H1 (cell line): Measurements from ENCODE around the gene MACROD2. TPM values are rescaled to one million over a fixed set of nuclear protein-coding genes. Genes with fewer than 3 reads are reported as not detected.

Source experiments
- CTCF ChIA-PET: fragments of 300-600 bp; sonication (Branson Sonifier 250); formaldehyde crosslinking; loops from one replicate; lab custom pipeline; 2021; ENCODE audit not compliant: partially characterized antibody; lab: Charles Lee
- POLR2A ChIA-PET: fragments of 300-600 bp; sonication (Branson Sonifier 250); formaldehyde crosslinking; loops from one replicate; lab custom pipeline; 2021; ENCODE audit warnings: inconsistent platforms; ENCODE audit not compliant: partially characterized antibody; lab: Charles Lee
- DNase-seq, 2 experiments: peaks; one replicate each; pipeline versions ENCODE4 v3.0.0 to v3.0.0-alpha.2; 2010 to 2022; ENCODE audit warnings: low spot score in 2 of 2, low read depth in 1 of 2, mixed read lengths in 1 of 2
- FAIRE-seq: peaks from 2 replicates; lab custom pipeline; 2011; peaks lifted over from hg19 to GRCh38; lab: Jason Lieb, UNC
- H2AFZ ChIP-seq: 2 replicates; pipeline ENCODE4 v1.8.1; 2012; ENCODE audit warnings: low read length, inconsistent platforms
- H2AK5ac ChIP-seq: 2 replicates; pipeline ENCODE4 v1.6.1; 2013; ENCODE audit warnings: low read depth, low read length
- H2BK120ac ChIP-seq: replicated peaks from 2 replicates; pipeline ENCODE3; 2013; ENCODE audit warnings: low read depth, low read length, inconsistent platforms
- H2BK12ac ChIP-seq: 2 replicates; pipeline ENCODE4 v1.6.1; 2013; ENCODE audit warnings: low read depth, low read length
- H2BK15ac ChIP-seq: 2 replicates; pipeline ENCODE4 v1.6.1; 2013; ENCODE audit warnings: low read length
- H2BK20ac ChIP-seq: 2 replicates; pipeline ENCODE4 v1.6.1; 2013; ENCODE audit warnings: low read length
- H2BK5ac ChIP-seq: 2 replicates; pipeline ENCODE4 v1.6.1; 2013; ENCODE audit warnings: low read depth, low read length
- H3K14ac ChIP-seq: 2 replicates; pipeline ENCODE4 v1.6.1; 2013; ENCODE audit warnings: inconsistent platforms; ENCODE audit not compliant: insufficient read length
- H3K18ac ChIP-seq: 2 replicates; pipeline ENCODE4 v1.6.1; 2013; ENCODE audit warnings: low read length; ENCODE audit errors: extremely low read depth
- H3K23ac ChIP-seq: 2 replicates; pipeline ENCODE4 v1.6.1; 2013; ENCODE audit warnings: inconsistent platforms; ENCODE audit not compliant: insufficient read length
- H3K23me2 ChIP-seq: 2 replicates; pipeline ENCODE4 v1.6.1; 2013; ENCODE audit warnings: low read depth, low read length
- H3K27ac ChIP-seq: 2 replicates; pipeline ENCODE4 v1.6.1; 2011; ENCODE audit warnings: low read depth, low read length, inconsistent platforms
- H3K27me3 ChIP-seq, 4 experiments: replicated peaks in 1 of 4; 1 replicate in 1 of 4; 2 replicates in 3 of 4; pipeline versions ENCODE4 v1.6.1 to v1.8.1; 2011 to 2013; ENCODE audit warnings: low read length in 3 of 4, mild to moderate bottlenecking in 3 of 4, inconsistent platforms in 2 of 4, mixed read lengths in 2 of 4, moderate library complexity in 1 of 4; ENCODE audit not compliant: control insufficient read depth in 3 of 4, insufficient read depth in 3 of 4; ENCODE audit errors: extremely low read depth in 1 of 4
- H3K36me3 ChIP-seq, 4 experiments: 2 replicates each; pipeline versions ENCODE4 v1.6.1 to v1.8.1; 2011 to 2013; ENCODE audit warnings: mild to moderate bottlenecking in 4 of 4, low read length in 3 of 4, moderate library complexity in 2 of 4, control low read depth in 1 of 4, inconsistent platforms in 1 of 4; ENCODE audit not compliant: insufficient read depth in 4 of 4, control insufficient read depth in 2 of 4
- H3K4ac ChIP-seq: replicated peaks from 2 replicates; pipeline ENCODE3; 2013; ENCODE audit warnings: low read length, low read depth, mixed read lengths, inconsistent platforms; ENCODE audit not compliant: insufficient read length
- H3K4me1 ChIP-seq, 4 experiments: replicated peaks in 1 of 4; 1 replicate in 1 of 4; 2 replicates in 3 of 4; pipeline versions ENCODE4 v1.6.1 to v1.8.1; 2011 to 2013; ENCODE audit warnings: low read length in 3 of 4, inconsistent platforms in 2 of 4, mixed read lengths in 1 of 4; ENCODE audit not compliant: insufficient read depth in 4 of 4, control insufficient read depth in 3 of 4
- H3K4me2 ChIP-seq, 2 experiments: 2 replicates each; pipeline versions ENCODE4 v1.6.1 to v1.8.1; 2011 to 2013; ENCODE audit warnings: low read depth in 2 of 2, low read length in 2 of 2, control low read depth in 1 of 2, inconsistent platforms in 1 of 2, mild to moderate bottlenecking in 1 of 2; ENCODE audit not compliant: insufficient read depth in 1 of 2
- H3K4me3 ChIP-seq, 4 experiments: fragments of 200-600, 300-600 bp in 1 of 4; sonication (generic), shearing (Covaris generic), sonication (Bioruptor Twin) in 1 of 4; 2 replicates each; pipeline versions ENCODE4 v1.5.1 to v1.8.1; 2011 to 2016; ENCODE audit warnings: low read length in 4 of 4, low read depth in 3 of 4, control low read depth in 2 of 4, inconsistent platforms in 2 of 4, mild to moderate bottlenecking in 2 of 4, mixed read lengths in 1 of 4, moderate library complexity in 1 of 4; ENCODE audit not compliant: insufficient read depth in 2 of 4; ENCODE audit errors: extremely low read depth in 1 of 4
- H3K56ac ChIP-seq: replicated peaks from 2 replicates; pipeline ENCODE3; 2013; ENCODE audit warnings: low read depth, mild to moderate bottlenecking, mixed read lengths, low read length, inconsistent platforms; ENCODE audit not compliant: insufficient read length
- H3K79me1 ChIP-seq: 2 replicates; pipeline ENCODE4 v1.6.1; 2013; ENCODE audit warnings: low read depth, low read length, control low read depth
- H3K79me2 ChIP-seq, 2 experiments: 2 replicates each; pipeline versions ENCODE4 v1.6.1 to v1.8.1; 2012 to 2013; ENCODE audit warnings: low read length in 2 of 2, mild to moderate bottlenecking in 2 of 2, inconsistent platforms in 1 of 2; ENCODE audit not compliant: insufficient read depth in 2 of 2, control insufficient read depth in 1 of 2
- H3K9ac ChIP-seq, 4 experiments: replicated peaks in 1 of 4; 1 replicate in 1 of 4; 2 replicates in 3 of 4; pipeline versions ENCODE4 v1.6.1 to v1.8.1; 2011 to 2013; ENCODE audit warnings: low read depth in 3 of 4, low read length in 3 of 4, control low read depth in 2 of 4, mild to moderate bottlenecking in 2 of 4, moderate library complexity in 2 of 4, inconsistent platforms in 1 of 4; ENCODE audit errors: extremely low read depth in 1 of 4
- H3K9me3 ChIP-seq, 2 experiments: 2 replicates each; pipeline versions ENCODE4 v1.6.1 to v1.8.1; 2012 to 2013; ENCODE audit warnings: mild to moderate bottlenecking in 2 of 2, moderate library complexity in 2 of 2, control low read depth in 1 of 2, inconsistent platforms in 1 of 2, low read depth in 1 of 2, low read length in 1 of 2, mixed read lengths in 1 of 2; ENCODE audit not compliant: insufficient read depth in 2 of 2
- H4K20me1 ChIP-seq, 2 experiments: replicated peaks in 1 of 2; 2 replicates each; pipeline versions ENCODE3 to v1.8.1; 2011 to 2013; ENCODE audit warnings: inconsistent platforms in 2 of 2, low read length in 2 of 2, mild to moderate bottlenecking in 1 of 2; ENCODE audit not compliant: insufficient read depth in 2 of 2, control insufficient read depth in 1 of 2
- H4K5ac ChIP-seq: 2 replicates; pipeline ENCODE4 v1.6.1; 2013; ENCODE audit warnings: low read length, low read depth, mixed read lengths, inconsistent platforms; ENCODE audit not compliant: insufficient read length
- H4K8ac ChIP-seq: 2 replicates; pipeline ENCODE4 v1.8.0; 2013; ENCODE audit warnings: mild to moderate bottlenecking, moderate library complexity, low read length, inconsistent platforms; ENCODE audit not compliant: insufficient read depth; ENCODE audit errors: extremely low read depth
- H4K91ac ChIP-seq: replicated peaks from 2 replicates; pipeline ENCODE3; 2013; ENCODE audit warnings: low read length, mixed read lengths, inconsistent platforms; ENCODE audit not compliant: insufficient read length
- ZNF274 ChIP-seq: IDR thresholded peaks from 2 replicates; pipeline ENCODE4 v1.7.0; 2012; ENCODE audit warnings: low read length, borderline replicate concordance; ENCODE audit errors: extremely low read depth
- WGBS, 2 experiments: shearing (Covaris generic) in 1 of 2; methylation state at CpG; one replicate each; pipeline versions ENCODE4 v1.1.6 to v1.1.7; 2013 to 2015; ENCODE audit warnings: low lambda C conversion rate in 2 of 2, mixed read lengths in 2 of 2, inconsistent platforms in 1 of 2, low coverage in 1 of 2, missing lambda C conversion rate in 1 of 2; ENCODE audit not compliant: insufficient replicate concordance in 2 of 2, insufficient coverage in 1 of 2, insufficient read length in 1 of 2; ENCODE audit errors: extremely low coverage in 1 of 2, missing lambda C conversion rate in 1 of 2; 5-methylcytosine and 5-hydroxymethylcytosine counted together
- polyA plus RNA-seq, 7 experiments: library from polyadenylated mRNA; depleted of rRNA in 3 of 7; stranded (reverse) in 5 of 7; unstranded in 2 of 7; fragments of >200 nt in 5 of 7; fragments of 200-250 nt in 2 of 7; gene quantifications; 1 replicate in 5 of 7; 2 replicates in 1 of 7; 4 replicates in 1 of 7; pipeline versions ENCODE4 v1.2.1 to v1.2.3, GENCODE V29; 2011 to 2013; ENCODE audit warnings: missing spikeins in 2 of 7, mixed read lengths in 2 of 7
- total RNA-seq: library from RNA; stranded (reverse); fragmentation: NEBNext Ultra II Directional; extraction: Animal tissue kit (Norgen Biotek cat#: 25700); gene quantifications from 2 replicates; pipeline ENCODE4 v1.2.1, GENCODE V29; 2021

MACROD2 gene
- total and polyA plus RNA-seq, 2 of the 8 experiments (the other 6 are each of a cell fraction or from before 2014, with no cell fraction given): 0.70 to 3.9 TPM

- Histone ChIP-seq H3K4me3 (no peak overlapping the region), H3K79me1 (no peaks in the 10 kb centered on the region), H4K8ac (no peak overlapping the region), H3K18ac (no peak overlapping the region), H4K20me1 (no peaks in the 10 kb centered on the region), H4K5ac (no peak overlapping the region), H3K4me2 (no peak overlapping the region), H4K91ac (no peak overlapping the region), H3K79me2 (no peaks in the 10 kb centered on the region), H3K56ac (no peak overlapping the region), H2BK12ac (no peak overlapping the region), H2BK120ac (no peak overlapping the region), H3K36me3 (no peaks in the 10 kb centered on the region), H3K23ac (no peak overlapping the region), H3K9ac (no peak overlapping the region), H3K4me1 (no peaks in the 10 kb centered on the region), H3K27me3 (no peaks in the 10 kb centered on the region), H3K27ac (no peak overlapping the region), H2BK20ac (no peak overlapping the region), H3K23me2 (no peaks in the 10 kb centered on the region; the same call in 1 of the 2 replicates), H3K9me3 (peaks cover 3% of the 10 kb centered on the region in 2 experiments; a peak in 1 of 4 replicates), H2BK15ac (no peak overlapping the region), H2BK5ac (no peak overlapping the region), H3K4ac (no peak overlapping the region), H2AFZ (no peak overlapping the region), H3K14ac (no peak overlapping the region), H2AK5ac (no peak overlapping the region)
- no peak for FAIRE-seq
- ChIA-PET CTCF (no interaction called here), POLR2A (no interaction called here)
- no peak for TF ChIP-seq ZNF274
- no peak for DNase-seq
- WGBS, 2 experiments: 97% methylated on average over 3 of the region's 3 CpGs; no CpG with 5 or more reads in 1 of the 2 experiments
These were observed 1002.5 kb downstream of the MACROD2 start for GRCh38 chr20:14997791-14998190.
